IMR-90 (cell line): ENCODE measurements around the gene MRPL19. TPM values are rescaled to one million over a fixed set of nuclear protein-coding genes. Genes with fewer than 3 reads are reported as not detected.

Experiments
- ATAC-seq: fragments of 200-7000 bp; cut with Tn5 transposase; 2 replicates; pipeline ENCODE4 v1.9.1; 2020; ENCODE audit warnings: low read depth, mild to moderate bottlenecking, moderate library complexity
- BruUV-seq: library from RNA; stranded (reverse); fragments of 400-500 nt; replicated peaks from 2 replicates; lab custom pipeline; 2021; lab: Mats Ljungman, UMichigan
- CTCF ChIA-PET: fragments of 300-600 bp; formaldehyde crosslinking; extraction: SDS; loops from one replicate; lab custom pipeline; 2021; ENCODE audit warnings: antibody characterized with exemption; lab: Yijun Ruan, JAX
- POLR2A ChIA-PET: fragments of 300-600 bp; sonication (Branson Sonifier 250); formaldehyde crosslinking; loops from one replicate; lab custom pipeline; 2022; ENCODE audit warnings: antibody characterized with exemption; ENCODE audit not compliant: unreplicated experiment; lab: Charles Lee
- DNase-seq: peaks from one replicate; pipeline ENCODE4 v3.0.0; 2013
- H2AFZ ChIP-seq: replicated peaks from 2 replicates; pipeline ENCODE3; 2013; ENCODE audit warnings: low read length, mild to moderate bottlenecking; ENCODE audit not compliant: poor library complexity
- H2AK5ac ChIP-seq: 2 replicates; pipeline ENCODE4 v1.6.1; 2013; ENCODE audit warnings: low read depth, low read length, inconsistent platforms
- H2AK9ac ChIP-seq: replicated peaks from 2 replicates; pipeline ENCODE3; 2013; ENCODE audit warnings: mild to moderate bottlenecking, low read depth, low read length, moderate library complexity; ENCODE audit not compliant: poor library complexity
- H2BK120ac ChIP-seq: 2 replicates; pipeline ENCODE4 v1.6.1; 2013; ENCODE audit warnings: low read depth, low read length, inconsistent platforms
- H2BK15ac ChIP-seq: 3 replicates; pipeline ENCODE4 v1.6.1; 2013; ENCODE audit warnings: low read depth, low read length, inconsistent platforms
- H2BK20ac ChIP-seq: 2 replicates; pipeline ENCODE4 v1.6.1; 2013; ENCODE audit warnings: low read depth, mild to moderate bottlenecking, inconsistent platforms, low read length, moderate library complexity
- H2BK5ac ChIP-seq: 2 replicates; pipeline ENCODE4 v1.6.1; 2013; ENCODE audit warnings: mild to moderate bottlenecking, low read depth, low read length, inconsistent platforms; ENCODE audit not compliant: poor library complexity, severe bottlenecking
- H3K14ac ChIP-seq: replicated peaks from 2 replicates; pipeline ENCODE4 v1.6.1; 2013; ENCODE audit warnings: low read depth, low read length, inconsistent platforms
- H3K18ac ChIP-seq: 2 replicates; pipeline ENCODE4 v1.6.1; 2013; ENCODE audit warnings: low read depth, low read length, control low read depth
- H3K23ac ChIP-seq: 2 replicates; pipeline ENCODE4 v1.6.1; 2013; ENCODE audit warnings: low read depth, low read length, inconsistent platforms
- H3K27ac ChIP-seq: 2 replicates; pipeline ENCODE4 v1.5.1; 2013; ENCODE audit warnings: mild to moderate bottlenecking, control low read depth, low read length; ENCODE audit not compliant: insufficient read depth
- H3K27me3 ChIP-seq: 2 replicates; pipeline ENCODE4 v1.6.1; 2013; ENCODE audit warnings: low read length; ENCODE audit not compliant: control insufficient read depth, insufficient read depth
- H3K36me3 ChIP-seq: 2 replicates; pipeline ENCODE4 v1.6.1; 2013; ENCODE audit warnings: low read length, mixed read lengths; ENCODE audit not compliant: control insufficient read depth, insufficient read depth
- H3K4ac ChIP-seq: 2 replicates; pipeline ENCODE4 v1.6.1; 2013; ENCODE audit warnings: low read depth, low read length, inconsistent platforms
- H3K4me1 ChIP-seq: 2 replicates; pipeline ENCODE4 v1.6.1; 2013; ENCODE audit warnings: low read length, mixed read lengths; ENCODE audit not compliant: control insufficient read depth, insufficient read depth
- H3K4me2 ChIP-seq: 2 replicates; pipeline ENCODE4 v1.6.1; 2013; ENCODE audit warnings: low read depth, mild to moderate bottlenecking, control low read depth, low read length, moderate library complexity
- H3K4me3 ChIP-seq: 2 replicates; pipeline ENCODE4 v1.5.1; 2013; ENCODE audit warnings: low read depth, mild to moderate bottlenecking, control low read depth, low read length, moderate library complexity; ENCODE audit not compliant: insufficient read depth
- H3K56ac ChIP-seq: 2 replicates; pipeline ENCODE4 v1.6.1; 2013; ENCODE audit warnings: low read length, inconsistent platforms; ENCODE audit not compliant: insufficient read depth; ENCODE audit errors: extremely low read depth
- H3K79me1 ChIP-seq, 2 experiments: 2 replicates each; pipeline ENCODE4 v1.6.1; 2013; ENCODE audit warnings: low read length in 2 of 2, inconsistent platforms in 1 of 2, low read depth in 1 of 2
- H3K9ac ChIP-seq: 2 replicates; pipeline ENCODE4 v1.6.1; 2013; ENCODE audit warnings: low read depth, low read length, control low read depth
- H3K9me1 ChIP-seq: 2 replicates; pipeline ENCODE4 v1.6.1; 2013; ENCODE audit warnings: low read length, inconsistent platforms; ENCODE audit not compliant: insufficient read depth
- H3K9me3 ChIP-seq: 2 replicates; pipeline ENCODE4 v1.6.1; 2013; ENCODE audit warnings: low read length; ENCODE audit not compliant: control insufficient read depth, insufficient read depth
- H4K20me1 ChIP-seq: 2 replicates; pipeline ENCODE4 v1.6.1; 2013; ENCODE audit warnings: low read length, inconsistent platforms; ENCODE audit not compliant: insufficient read depth
- H4K5ac ChIP-seq: 2 replicates; pipeline ENCODE4 v1.6.1; 2013; ENCODE audit warnings: mild to moderate bottlenecking, low read depth, low read length, control low read depth
- H4K8ac ChIP-seq, 2 experiments: 2 replicates each; pipeline ENCODE4 v1.6.1; 2013; ENCODE audit warnings: low read depth in 2 of 2, low read length in 2 of 2, control low read depth in 1 of 2, inconsistent platforms in 1 of 2
- H4K91ac ChIP-seq: 2 replicates; pipeline ENCODE4 v1.6.1; 2013; ENCODE audit warnings: low read depth, low read length, inconsistent platforms; ENCODE audit not compliant: insufficient read depth
- BHLHE40 ChIP-seq: fragments of 150-350 bp; IDR thresholded peaks from 2 replicates; pipeline ENCODE4 v1.6.1; 2016; ENCODE audit warnings: mild to moderate bottlenecking, low read depth, low read length
- CEBPB ChIP-seq: IDR thresholded peaks from 2 replicates; pipeline ENCODE4 v1.6.1; 2012; ENCODE audit warnings: low read depth, low read length, improper control_type of control experiment
- CHD1 ChIP-seq: IDR thresholded peaks from 2 replicates; pipeline ENCODE4 v1.6.1; 2012; ENCODE audit warnings: low read depth, low read length, improper control_type of control experiment
- CTCF ChIP-seq: conservative IDR thresholded peaks from 2 replicates; pipeline ENCODE4 v1.5.1; 2012; ENCODE audit warnings: mild to moderate bottlenecking, low read depth, low read length, improper control_type of control experiment
- ELK1 ChIP-seq: fragments of 150-350 bp; IDR thresholded peaks from 2 replicates; pipeline ENCODE4 v1.6.1; 2016; ENCODE audit warnings: low read depth, mild to moderate bottlenecking, low read length, moderate library complexity, borderline replicate concordance
- FOS ChIP-seq: fragments of 150-350 bp; IDR thresholded peaks from 2 replicates; pipeline ENCODE4 v1.6.1; 2016; ENCODE audit warnings: low read depth, low read length
- MAFK ChIP-seq: IDR thresholded peaks from 2 replicates; pipeline ENCODE4 v1.6.1; 2012; ENCODE audit warnings: low read depth, low read length, improper control_type of control experiment
- MAZ ChIP-seq: IDR thresholded peaks from 2 replicates; pipeline ENCODE4 v1.6.1; 2012; ENCODE audit warnings: low read depth, mild to moderate bottlenecking, low read length, improper control_type of control experiment, moderate library complexity, borderline replicate concordance
- MXI1 ChIP-seq: IDR thresholded peaks from 2 replicates; pipeline ENCODE4 v1.6.1; 2012; ENCODE audit warnings: low read depth, mild to moderate bottlenecking, low read length, moderate library complexity, borderline replicate concordance
- NFE2L2 ChIP-seq: fragments of 150-350 bp; IDR thresholded peaks from 2 replicates; pipeline ENCODE4 v1.6.1; 2016; ENCODE audit warnings: low read depth, mild to moderate bottlenecking, low read length
- POLR2A ChIP-seq: IDR thresholded peaks from 2 replicates; pipeline ENCODE4 v1.6.1; 2012; ENCODE audit warnings: mild to moderate bottlenecking, low read depth, low read length
- RAD21 ChIP-seq: IDR thresholded peaks from 2 replicates; pipeline ENCODE4 v1.6.1; 2012; ENCODE audit warnings: low read length, improper control_type of control experiment
- RCOR1 ChIP-seq: IDR thresholded peaks from 2 replicates; pipeline ENCODE4 v1.6.1; 2012; ENCODE audit warnings: mild to moderate bottlenecking, low read length, improper control_type of control experiment; ENCODE audit not compliant: insufficient replicate concordance
- RFX5 ChIP-seq: IDR thresholded peaks from 2 replicates; pipeline ENCODE4 v1.8.0; 2012; ENCODE audit warnings: low read depth, mild to moderate bottlenecking, low read length, moderate library complexity
- SMC3 ChIP-seq: fragments of 150-350 bp; IDR thresholded peaks from 2 replicates; pipeline ENCODE4 v1.6.1; 2016; ENCODE audit warnings: low read depth, mild to moderate bottlenecking, antibody characterized with exemption, low read length, moderate library complexity
- USF2 ChIP-seq: fragments of 150-350 bp; IDR thresholded peaks from 2 replicates; pipeline ENCODE4 v1.6.1; 2017; ENCODE audit warnings: mild to moderate bottlenecking, antibody characterized with exemption, low read length, low read depth
- dilution Hi-C: fragments of 300-500 bp; cut with HindIII; formaldehyde crosslinking; loops from one replicate; pipeline ENCODE4 v1.14.3; 2018; ENCODE audit warnings: low sequenced_read_pairs; ENCODE audit not compliant: unreplicated experiment
- in situ Hi-C: fragments of 300-500 bp; cut with MboI; formaldehyde crosslinking; loops from 3 replicates; pipeline ENCODE4 v1.14.3; 2019; ENCODE audit warnings: low sequenced_read_pairs, inconsistent platforms, mixed read lengths
- intact Hi-C: fragments of 100-400 bp; cut with micrococcal nuclease; formaldehyde crosslinking; loops from 2 replicates; pipeline ENCODE4 v1.10.0; 2022
- polyA plus RNA-seq, 3 experiments: library from polyadenylated mRNA; depleted of rRNA; stranded (reverse); fragments of >200 nt; gene quantifications; 2 replicates each; pipeline ENCODE4 v1.2.3, GENCODE V29; 2012; ENCODE audit warnings: low replicate concordance in 1 of 3
- total RNA-seq: library from RNA; depleted of rRNA; stranded (reverse); fragments of >200 nt; gene quantifications from 2 replicates; pipeline ENCODE4 v1.2.3, GENCODE V29; 2012

MRPL19 gene
- total and polyA plus RNA-seq, 2 of the 4 experiments (the other 2 are of a cell fraction) = 24.8 to 28.5 TPM

GRCh38 chr2:75722687-75723086 lies 76.1 kb downstream of the MRPL19 start:
- Histone ChIP-seq H3K79me1 (no peaks in the 10 kb centered on the region), H2AK5ac (no peak overlapping the region), H3K27me3 (no peaks in the 10 kb centered on the region), H3K18ac (no peak overlapping the region), H3K4me2 (no peak overlapping the region), H3K4me3 (no peak overlapping the region), H3K4me1 (no peaks in the 10 kb centered on the region), H3K36me3 (no peaks in the 10 kb centered on the region), H2BK20ac (no peak overlapping the region), H4K5ac (no peak overlapping the region), H3K4ac (no peak overlapping the region), H3K14ac (no peak overlapping the region), H2BK120ac (no peak overlapping the region), H4K20me1 (no peaks in the 10 kb centered on the region), H2AFZ (no peak overlapping the region), H3K23ac (no peak overlapping the region), H4K91ac (no peak overlapping the region), H3K9ac (no peak overlapping the region), H3K9me3 (no peaks in the 10 kb centered on the region), H3K9me1 (no peaks in the 10 kb centered on the region), H3K56ac (no peak overlapping the region), H2BK15ac (no peak overlapping the region), H4K8ac (no peak overlapping the region), H2BK5ac (no peak overlapping the region), H2AK9ac (no peak overlapping the region), H3K27ac (no peak overlapping the region)
- intact Hi-C loops = no loop called here
- DNase-seq = no peak
- no peak for ATAC-seq
- CTCF ChIA-PET = no interaction called here
- in situ Hi-C loops = no loop called here
- POLR2A ChIA-PET = no interaction called here
- no TSS peak for BruUV-seq
- TF ChIP-seq FOS (no peak), MAFK (no peak), RFX5 (no peak), POLR2A (no peak), CEBPB (no peak), ELK1 (no peak), SMC3 (no peak), MXI1 (no peak), MAZ (no peak), CTCF (no peak), BHLHE40 (no peak), NFE2L2 (no peak), RAD21 (no peak), RCOR1 (no peak), CHD1 (no peak), USF2 (no peak)
- dilution Hi-C loops = no loop called here
